CD4-positive, CD25-positive, alpha-beta regulatory T cell (primary cell): Measurements from ENCODE around the gene NUDT2. TPM values are rescaled to one million over a fixed set of nuclear protein-coding genes. Genes with fewer than 3 reads are reported as not detected.
"Not testable (repeated sequence)": the region's sequence is repeated elsewhere in the genome, so short reads cannot be mapped to it uniquely, and the experiment has no call there.

Experiments
- ATAC-seq, 2 donors: fragments of 150-1000 bp; cut with Tn5 transposase; one replicate each; pipeline ENCODE4 v1.10.0; 2021; ENCODE audit warnings: low read depth in 2 of 2, moderate number of reproducible peaks in 2 of 2, moderate library complexity in 1 of 2
- DNase-seq, 3 donors: peaks; one replicate each; pipeline versions ENCODE4 v3.0.0 to v3.0.0-alpha.2; 2012 to 2022; ENCODE audit warnings: mixed read lengths in 1 of 3
- H3K27ac ChIP-seq: one replicate; pipeline ENCODE4 v1.7.0; 2013; ENCODE audit warnings: mild to moderate bottlenecking, low read length; ENCODE audit not compliant: insufficient read depth, poor library complexity, severe bottlenecking
- H3K27me3 ChIP-seq: one replicate; pipeline ENCODE4 v1.7.0; 2013; ENCODE audit warnings: low read length; ENCODE audit not compliant: control insufficient read depth, insufficient read depth
- H3K36me3 ChIP-seq: one replicate; pipeline ENCODE4 v1.7.0; 2013; ENCODE audit warnings: mild to moderate bottlenecking, low read length, moderate library complexity; ENCODE audit not compliant: control insufficient read depth, insufficient read depth
- H3K4me1 ChIP-seq: 2 replicates; pipeline ENCODE4 v1.7.0; 2013; ENCODE audit warnings: mild to moderate bottlenecking, low read length; ENCODE audit not compliant: insufficient read depth, control insufficient read depth, poor library complexity, severe bottlenecking
- H3K4me3 ChIP-seq: one replicate; pipeline ENCODE4 v1.7.0; 2013; ENCODE audit warnings: low read depth, mild to moderate bottlenecking, low read length, moderate library complexity
- H3K9me3 ChIP-seq, 2 experiments: 1 replicate in 1 of 2; 2 replicates in 1 of 2; pipeline ENCODE4 v1.7.0; 2013; ENCODE audit warnings: low read length in 2 of 2, mild to moderate bottlenecking in 1 of 2, moderate library complexity in 1 of 2; ENCODE audit not compliant: control insufficient read depth in 2 of 2
- H3K27ac Mint-ChIP-seq, 3 donors: one replicate each; pipeline ENCODE4 v1.8.0; 2020 to 2022; ENCODE audit warnings: mild to moderate bottlenecking in 3 of 3, mixed read lengths in 3 of 3, moderate library complexity in 2 of 3
- H3K27me3 Mint-ChIP-seq: one replicate; pipeline ENCODE4 v1.8.0; 2022; ENCODE audit warnings: mild to moderate bottlenecking, mixed read lengths
- H3K36me3 Mint-ChIP-seq: one replicate; pipeline ENCODE4 v1.8.0; 2020; ENCODE audit warnings: mixed read lengths
- H3K4me1 Mint-ChIP-seq, 4 donors: one replicate each; pipeline ENCODE4 v1.8.0; 2020 to 2022; ENCODE audit warnings: mixed read lengths in 4 of 4, mild to moderate bottlenecking in 1 of 4
- H3K4me3 Mint-ChIP-seq, 4 donors: one replicate each; pipeline ENCODE4 v1.8.0; 2020 to 2022; ENCODE audit warnings: mild to moderate bottlenecking in 4 of 4, mixed read lengths in 4 of 4, moderate library complexity in 3 of 4
- H3K9me3 Mint-ChIP-seq, 7 donors: one replicate each; pipeline ENCODE4 v1.8.0; 2020 to 2022; ENCODE audit warnings: mixed read lengths in 7 of 7, mild to moderate bottlenecking in 3 of 7, moderate library complexity in 2 of 7
- polyA plus RNA-seq, 4 donors: library from polyadenylated mRNA; unstranded; fragments of 300-500 nt; fragmentation: Illumina TruSeq; gene quantifications; one replicate each; pipeline ENCODE4 v1.2.3, GENCODE V29; 2021
- total RNA-seq: library from RNA; stranded (reverse); gene quantifications from one replicate; pipeline ENCODE4 v1.2.3, GENCODE V29; 2022

NUDT2 gene
- total and polyA plus RNA-seq, 5 donors from 2014 or later: 7.1 to 67.0 (median 47.1) TPM

DNA sequence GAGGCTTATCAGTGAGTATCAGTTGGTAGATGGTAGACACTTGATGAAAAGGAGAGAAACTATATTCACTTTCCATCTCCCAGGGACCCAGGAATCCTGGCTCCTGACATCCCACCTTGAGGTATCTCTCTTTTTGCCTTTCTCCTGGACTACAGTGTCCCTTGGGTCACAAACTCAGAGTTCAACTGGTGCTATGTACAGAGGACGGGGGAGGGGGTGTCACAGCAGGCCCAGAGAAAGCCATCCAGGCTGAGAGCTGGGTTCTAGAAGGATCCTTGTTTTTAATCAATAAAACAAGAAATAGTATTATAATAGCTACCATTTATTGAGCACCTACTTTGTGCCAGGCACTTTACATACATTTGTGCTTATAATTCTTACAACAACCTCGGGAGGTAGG lies 37.0 kb downstream of the NUDT2 start:
- Mint-ChIP-seq H3K27me3 (no peaks in the 10 kb centered on the region), H3K27ac (peak overlapping the region in 1 of 3 donors; percentile 86), H3K36me3 (peaks cover 6% of the 10 kb centered on the region), H3K9me3 (peaks cover 0 to 2% (median 0%) of the 10 kb centered on the region in 7 donors), H3K4me1 (peaks cover 0 to 13% (median 0%) of the 10 kb centered on the region in 4 donors), H3K4me3 (no peak overlapping the region)
- ATAC-seq (no peak), DNase-seq (no peak)
- Histone ChIP-seq H3K36me3 (no peaks in the 10 kb centered on the region), H3K27me3 (no peaks in the 10 kb centered on the region), H3K4me3 (no peak overlapping the region), H3K4me1 (no peaks in the 10 kb centered on the region), H3K27ac (no peak overlapping the region), H3K9me3 (no peaks in the 10 kb centered on the region)

DNA sequence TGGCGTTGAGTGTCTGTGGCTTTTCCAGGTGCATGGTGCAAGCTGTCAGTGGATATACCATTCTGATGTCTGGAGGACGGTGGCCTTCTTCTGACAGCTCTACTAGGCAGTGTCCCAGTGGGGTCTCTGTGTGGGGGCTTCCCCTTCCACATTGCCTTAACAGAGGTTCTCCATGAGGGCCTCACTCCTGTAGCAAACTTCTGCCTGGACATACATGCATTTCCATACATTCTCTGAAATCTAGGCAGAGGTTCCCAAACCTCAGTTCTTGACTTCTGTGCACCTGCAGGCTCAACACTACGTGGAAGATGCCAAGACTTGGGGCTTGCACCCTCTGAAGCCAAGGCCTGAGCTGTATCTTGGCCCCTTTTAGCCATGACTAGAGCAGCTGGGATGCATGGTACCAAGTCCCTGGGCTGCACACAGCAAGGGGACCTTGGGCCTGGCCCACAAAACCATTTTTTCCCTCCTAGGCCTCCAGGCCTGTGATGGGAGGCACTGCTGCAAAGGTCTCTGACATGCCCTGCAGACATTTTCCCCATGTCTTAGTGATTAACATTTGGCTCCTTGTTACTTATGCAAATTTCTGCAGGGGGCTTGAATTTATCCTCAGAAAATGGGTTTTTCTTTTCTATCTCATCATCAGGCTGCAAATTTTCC lies 38.5 kb downstream of the NUDT2 start:
- H3K9me3 ChIP-seq, ATAC-seq, H3K27ac Mint-ChIP-seq, DNase-seq, H3K4me1 ChIP-seq, H3K36me3 Mint-ChIP-seq, H3K27ac ChIP-seq, H3K36me3 ChIP-seq, H3K4me3 Mint-ChIP-seq, H3K4me3 ChIP-seq, H3K27me3 ChIP-seq, H3K9me3 Mint-ChIP-seq, H3K27me3 Mint-ChIP-seq: not testable (repeated sequence)
- H3K4me1 Mint-ChIP-seq: peaks cover 0 to 16% (median 0%) of the 10 kb centered on the region in 4 donors

DNA sequence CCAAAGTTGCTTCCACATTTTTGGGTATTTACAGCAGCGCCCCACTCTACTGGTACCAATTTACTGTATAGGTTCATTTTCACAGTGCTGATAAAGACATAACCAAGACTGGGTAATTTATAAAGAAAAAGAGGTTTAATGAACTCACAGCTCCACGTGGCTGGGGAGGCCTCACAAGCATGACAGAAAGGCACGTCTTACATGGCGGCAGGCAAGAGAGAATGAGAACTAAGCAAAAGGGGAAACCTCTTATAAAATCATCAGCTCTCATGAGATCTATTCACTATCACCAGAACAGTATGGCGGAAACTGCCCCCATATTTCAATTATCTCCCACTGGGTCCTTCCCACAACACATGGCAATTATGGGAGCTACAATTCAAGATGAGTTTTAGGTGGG lies 39.4 kb downstream of the NUDT2 start:
- not testable (repeated sequence) for H3K9me3 ChIP-seq, H3K36me3 ChIP-seq, H3K4me1 ChIP-seq, ATAC-seq, H3K27me3 Mint-ChIP-seq, H3K4me3 ChIP-seq, H3K27ac ChIP-seq, DNase-seq, H3K9me3 Mint-ChIP-seq, H3K27ac Mint-ChIP-seq, H3K27me3 ChIP-seq
- Mint-ChIP-seq H3K4me3 (peak overlapping the region in 1 of 4 donors; percentile 25), H3K36me3 (peaks cover 10% of the 10 kb centered on the region), H3K4me1 (peaks cover 0 to 13% (median under 1%) of the 10 kb centered on the region in 4 donors)

DNA sequence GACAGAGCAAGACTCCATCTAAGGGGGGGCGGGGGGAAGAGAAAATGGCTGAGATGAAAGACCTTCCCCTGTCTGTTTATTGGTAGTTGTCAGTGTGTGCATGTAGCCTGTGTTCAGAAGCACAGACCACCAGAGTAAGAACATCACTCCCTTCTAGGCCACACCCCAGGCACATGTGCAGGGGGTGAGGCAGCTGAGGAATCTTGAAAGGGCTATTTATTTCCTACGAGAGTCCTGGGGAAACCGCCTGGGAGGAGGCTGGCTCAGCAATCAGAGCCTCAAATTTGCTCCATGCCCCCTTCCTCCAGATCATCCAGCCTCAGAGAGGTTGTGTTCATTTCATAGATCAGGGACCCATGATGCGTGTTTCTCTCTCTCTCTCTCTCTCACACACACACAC lies 40.3 kb downstream of the NUDT2 start:
- no peak overlapping the region for H3K4me3 Mint-ChIP-seq
- no peak overlapping the region for H3K27ac ChIP-seq
- no peaks in the 10 kb centered on the region for H3K27me3 ChIP-seq
- H3K4me1 Mint-ChIP-seq: peaks cover 0 to 13% (median 2%) of the 10 kb centered on the region in 4 donors
- H3K4me1 ChIP-seq: no peaks in the 10 kb centered on the region
- H3K27me3 Mint-ChIP-seq: no peaks in the 10 kb centered on the region
- no peak overlapping the region for H3K4me3 ChIP-seq
- H3K36me3 Mint-ChIP-seq: peaks cover 10% of the 10 kb centered on the region
- no peaks in the 10 kb centered on the region for H3K9me3 ChIP-seq
- H3K9me3 Mint-ChIP-seq: peaks cover 0 to 2% (median 0%) of the 10 kb centered on the region in 7 donors
- DNase-seq (no peak), ATAC-seq (no peak)
- peak overlapping the region in 1 of 3 donors; percentile 26 for H3K27ac Mint-ChIP-seq
- no peaks in the 10 kb centered on the region for H3K36me3 ChIP-seq

DNA sequence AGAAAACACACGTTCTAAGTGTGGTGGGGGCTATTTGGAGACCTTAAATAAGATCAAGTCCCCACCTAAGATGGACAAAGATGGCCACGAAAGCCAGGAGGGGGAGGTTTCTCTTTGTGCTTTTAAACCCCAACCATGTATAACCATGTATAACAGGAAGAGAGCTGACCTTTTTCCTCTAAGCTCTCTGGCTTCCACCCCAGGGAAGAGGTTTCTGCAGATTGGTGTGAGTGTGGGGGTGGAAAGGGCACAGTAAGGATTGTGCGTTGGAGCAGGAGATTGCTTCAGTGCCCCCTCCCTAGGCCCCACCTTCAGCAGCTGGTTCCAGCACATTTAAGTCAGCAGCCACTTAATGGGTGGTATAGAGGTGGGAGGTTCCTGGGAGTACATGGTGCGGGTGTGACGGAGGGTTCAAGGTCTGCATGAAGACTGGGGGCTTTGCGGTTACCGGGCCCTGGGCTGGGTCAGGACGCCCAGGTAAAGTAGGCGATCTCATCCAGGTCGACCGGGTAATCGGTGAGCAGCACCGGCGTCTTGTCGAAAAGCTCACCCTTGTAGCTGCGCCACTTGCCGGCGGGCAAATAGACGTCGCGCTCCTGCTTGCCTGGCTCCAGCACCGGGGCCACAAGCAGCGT lies 41.1 kb downstream of the NUDT2 start:
- ATAC-seq (no peak), DNase-seq (no peak)
- Mint-ChIP-seq H3K9me3 (peaks cover 0 to 2% (median 0%) of the 10 kb centered on the region in 7 donors), H3K36me3 (peaks cover 10% of the 10 kb centered on the region), H3K27ac (peak overlapping the region in 2 of 3 donors; percentile 38 to 55), H3K27me3 (no peaks in the 10 kb centered on the region), H3K4me1 (peaks cover 2 to 19% (median 4%) of the 10 kb centered on the region in 4 donors), H3K4me3 (peak overlapping the region in 2 of 4 donors; percentile 70 to 82)
- H3K27me3 ChIP-seq: no peaks in the 10 kb centered on the region
- H3K36me3 ChIP-seq: no peaks in the 10 kb centered on the region
- no peaks in the 10 kb centered on the region for H3K4me1 ChIP-seq
- no peak overlapping the region for H3K27ac ChIP-seq
- no peak overlapping the region for H3K4me3 ChIP-seq
- no peaks in the 10 kb centered on the region for H3K9me3 ChIP-seq

DNA sequence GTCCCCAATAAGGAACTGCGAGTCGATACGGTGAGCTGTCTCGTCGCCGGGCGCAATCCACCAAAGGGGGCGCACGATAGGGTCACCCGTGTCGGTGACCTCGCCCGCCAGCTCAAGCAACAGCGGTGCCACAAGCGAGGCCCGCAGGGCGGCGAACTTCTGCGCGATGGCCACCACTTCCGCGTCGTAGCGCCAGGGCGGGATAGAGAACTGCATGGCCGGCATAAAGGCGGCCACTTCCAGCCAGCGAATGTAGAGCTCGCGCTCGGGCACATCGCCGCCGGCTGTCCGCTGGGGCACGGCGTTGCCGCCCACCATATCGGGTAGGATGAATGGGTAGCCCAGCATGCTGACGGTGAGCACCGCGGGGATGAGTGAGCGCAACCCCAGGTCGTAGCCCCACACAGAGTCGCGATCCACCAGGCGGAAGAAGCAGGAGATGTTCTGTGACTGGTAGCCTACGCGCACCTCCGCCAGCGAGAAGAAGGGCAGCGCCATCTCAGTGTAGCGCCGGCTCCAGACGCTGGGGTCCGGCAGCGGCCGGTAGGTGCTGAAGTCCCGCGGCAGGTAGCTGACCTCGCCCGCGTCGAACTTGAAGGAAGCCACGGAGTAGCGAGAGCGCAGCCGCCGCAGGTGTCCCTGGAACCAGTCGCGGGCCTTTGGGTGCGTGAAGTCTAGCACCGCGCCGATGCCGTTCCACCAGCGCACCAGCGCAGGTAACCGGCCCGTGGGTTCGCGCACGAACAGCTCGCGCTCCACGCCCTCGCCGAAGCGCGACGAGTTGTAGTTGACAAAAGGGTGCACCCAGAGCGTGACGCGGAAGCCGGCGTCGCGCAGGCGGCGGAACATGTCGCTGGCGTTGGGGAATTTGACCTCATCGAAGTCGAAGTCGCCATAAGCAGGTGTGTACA lies 41.9 kb downstream of the NUDT2 start:
- Mint-ChIP-seq H3K27me3 (no peaks in the 10 kb centered on the region), H3K27ac (peak overlapping the region in 1 of 3 donors; percentile 55), H3K4me1 (peaks cover 4 to 27% (median 8%) of the 10 kb centered on the region in 4 donors), H3K36me3 (peaks cover 10% of the 10 kb centered on the region), H3K4me3 (peak overlapping the region in 3 of 4 donors; percentile 33 to 82 (median 70)), H3K9me3 (peaks cover 0 to 2% (median 0%) of the 10 kb centered on the region in 7 donors)
- Histone ChIP-seq H3K9me3 (no peaks in the 10 kb centered on the region), H3K4me1 (peaks cover 6% of the 10 kb centered on the region), H3K36me3 (no peaks in the 10 kb centered on the region), H3K27ac (no peak overlapping the region), H3K4me3 (no peak overlapping the region), H3K27me3 (no peaks in the 10 kb centered on the region)
- ATAC-seq (peak; percentile 26 to 48), DNase-seq (peak in 1 of 3 donors; percentile 30)

DNA sequence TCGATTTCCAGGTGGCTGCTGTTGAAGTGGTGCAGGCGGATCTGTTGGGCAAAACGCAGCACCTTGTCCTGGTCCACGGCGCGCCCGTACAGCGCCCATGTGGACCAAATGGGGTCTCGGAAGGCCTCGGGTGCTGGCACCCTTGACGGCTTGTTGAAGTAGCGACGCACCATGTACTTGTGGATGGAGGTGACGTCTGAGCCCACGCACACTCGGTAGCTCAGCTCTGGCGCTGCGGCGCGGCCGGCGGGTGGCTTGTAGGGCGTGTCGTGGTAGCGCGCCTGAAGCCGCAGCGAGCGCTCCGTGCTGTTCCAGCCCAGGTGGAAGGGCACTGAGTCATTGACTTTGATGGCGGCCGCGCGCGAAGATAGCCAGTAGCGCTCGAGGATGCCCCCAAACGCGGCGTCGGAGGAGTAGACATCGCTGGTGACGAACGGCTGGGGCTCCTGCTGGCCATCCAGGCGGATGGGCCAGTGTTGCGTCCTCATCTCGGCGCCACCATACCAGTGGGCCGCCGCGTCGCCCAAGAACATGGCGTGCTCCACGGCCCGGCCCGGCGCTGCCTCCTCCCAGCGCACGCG lies 42.6 kb downstream of the NUDT2 start:
- Histone ChIP-seq H3K9me3 (no peaks in the 10 kb centered on the region), H3K36me3 (no peaks in the 10 kb centered on the region), H3K4me1 (peaks cover 11% of the 10 kb centered on the region), H3K27me3 (no peaks in the 10 kb centered on the region), H3K4me3 (no peak overlapping the region), H3K27ac (no peak overlapping the region)
- Mint-ChIP-seq H3K27me3 (no peaks in the 10 kb centered on the region), H3K4me3 (no peak overlapping the region), H3K4me1 (peaks cover 4 to 31% (median 11%) of the 10 kb centered on the region in 4 donors), H3K9me3 (peaks cover 0 to 2% (median 0%) of the 10 kb centered on the region in 7 donors), H3K27ac (no peak overlapping the region), H3K36me3 (peaks cover 10% of the 10 kb centered on the region)
- ATAC-seq (no peak), DNase-seq (no peak)
